ENCODE data around the gene NUTM2G. TPM values are rescaled to one million over a fixed set of nuclear protein-coding genes. Genes with fewer than 3 reads are reported as not detected.
"Not testable (repeated sequence)": the region's sequence is repeated elsewhere in the genome, so short reads cannot be mapped to it uniquely, and the experiment has no call there.

Gene NUTM2G
- total and polyA plus RNA-seq, 4 experiments from 2014 or later: 0.08 TPM; not detected in 3

DNA sequence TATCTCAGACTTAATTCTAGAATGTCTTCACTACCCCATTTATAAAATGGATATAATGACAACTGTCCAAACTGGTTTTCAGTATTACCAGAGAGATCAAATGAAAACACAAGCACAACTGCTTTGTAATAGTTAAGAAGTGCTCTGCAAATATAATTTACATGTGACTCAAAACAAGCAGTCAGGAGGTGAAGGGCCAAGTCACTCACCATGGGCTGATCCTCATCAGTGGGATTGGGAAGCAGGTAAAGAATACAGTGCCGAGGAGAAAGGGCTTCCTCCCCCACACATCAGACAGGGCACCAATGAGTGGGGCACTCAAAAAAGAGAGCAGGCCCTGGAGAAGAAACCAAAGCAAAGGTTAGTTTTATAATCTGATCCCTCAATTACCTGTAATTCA, 20.7 kb downstream of the NUTM2G start:
- H3K4me1 ChIP-seq (ENCODE audit: insufficient read depth, low read length); H3K4me3 Mint-ChIP-seq; CTCF ChIA-PET (ENCODE audit: partially characterized antibody); H3K4me3 ChIP-seq (ENCODE audit: low read length in 2 of 2); H3K27me3 Mint-ChIP-seq; POLR2A ChIA-PET (ENCODE audit: partially characterized antibody); DNase-seq; intact Hi-C loops (cut with micrococcal nuclease); H3K4me1 Mint-ChIP-seq; H3K36me3 ChIP-seq (ENCODE audit: insufficient read depth, low read length); H3K27ac ChIP-seq (ENCODE audit: low read depth, low read length); H3K9me3 ChIP-seq (ENCODE audit: control insufficient read depth in 1 of 2, low read length in 2 of 2); H3K9me3 Mint-ChIP-seq; H3K27me3 ChIP-seq (ENCODE audit: insufficient read depth, low read length): not testable (repeated sequence)
- peak overlapping the region in 1 of 7 donors; percentile 29 for H3K27ac Mint-ChIP-seq
- H3K36me3 Mint-ChIP-seq: peaks cover 9 to 17% of the 10 kb centered on the region in 2 donors

GRCh38 chr9:96950539-96950938, 21.9 kb downstream of the NUTM2G start:
- H3K4me3 Mint-ChIP-seq; H3K27ac ChIP-seq (ENCODE audit: low read depth, low read length); H3K36me3 ChIP-seq (ENCODE audit: insufficient read depth, low read length); intact Hi-C loops (cut with micrococcal nuclease); H3K9me3 Mint-ChIP-seq; H3K27me3 ChIP-seq (ENCODE audit: insufficient read depth, low read length); H3K4me1 Mint-ChIP-seq; POLR2A ChIA-PET (ENCODE audit: partially characterized antibody); DNase-seq; H3K27me3 Mint-ChIP-seq; H3K4me3 ChIP-seq (ENCODE audit: low read length in 2 of 2); CTCF ChIA-PET (ENCODE audit: partially characterized antibody); H3K4me1 ChIP-seq (ENCODE audit: insufficient read depth, low read length); H3K9me3 ChIP-seq (ENCODE audit: control insufficient read depth in 1 of 2, low read length in 2 of 2); H3K27ac Mint-ChIP-seq: not testable (repeated sequence)
- H3K36me3 Mint-ChIP-seq: peaks cover 9 to 17% of the 10 kb centered on the region in 2 donors

DNA sequence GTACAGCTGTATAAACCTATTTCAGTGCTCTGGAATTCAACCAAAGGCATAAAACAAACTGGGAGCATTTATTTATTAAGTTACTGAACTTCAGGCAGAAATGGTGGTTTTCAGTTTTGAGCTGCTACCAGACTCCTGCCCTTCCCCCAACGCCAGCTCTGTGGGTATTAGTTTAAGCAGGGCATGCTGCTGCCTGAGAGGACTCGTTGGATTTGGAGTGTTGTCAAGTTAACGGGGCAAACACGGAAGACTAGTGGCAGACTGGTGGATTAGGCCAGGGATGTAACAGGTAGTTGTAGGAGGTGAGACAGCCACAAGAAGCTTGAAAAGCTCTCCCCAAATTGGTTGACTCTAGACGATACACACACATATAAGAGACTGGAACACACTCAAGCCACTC, 38.9 kb downstream of the NUTM2G start:
- H3K27ac ChIP-seq (ENCODE audit: low read depth, low read length); CTCF ChIA-PET (ENCODE audit: partially characterized antibody); DNase-seq; H3K9me3 ChIP-seq (ENCODE audit: control insufficient read depth in 1 of 2, low read length in 2 of 2); H3K27me3 ChIP-seq (ENCODE audit: insufficient read depth, low read length); H3K9me3 Mint-ChIP-seq; H3K4me3 ChIP-seq (ENCODE audit: low read length in 2 of 2); POLR2A ChIA-PET (ENCODE audit: partially characterized antibody); H3K4me3 Mint-ChIP-seq; intact Hi-C loops (cut with micrococcal nuclease); H3K36me3 ChIP-seq (ENCODE audit: insufficient read depth, low read length); H3K27me3 Mint-ChIP-seq; H3K4me1 Mint-ChIP-seq; H3K4me1 ChIP-seq (ENCODE audit: insufficient read depth, low read length); H3K27ac Mint-ChIP-seq: not testable (repeated sequence)
- peaks cover 5 to 10% of the 10 kb centered on the region in 2 donors for H3K36me3 Mint-ChIP-seq

GRCh38 chr9:96972552-96972951, 43.9 kb downstream of the NUTM2G start:
- H3K27ac ChIP-seq (ENCODE audit: low read depth, low read length); DNase-seq; H3K27me3 Mint-ChIP-seq; intact Hi-C loops (cut with micrococcal nuclease); H3K9me3 ChIP-seq (ENCODE audit: control insufficient read depth in 1 of 2, low read length in 2 of 2); POLR2A ChIA-PET (ENCODE audit: partially characterized antibody); H3K4me3 ChIP-seq (ENCODE audit: low read length in 2 of 2); H3K4me1 ChIP-seq (ENCODE audit: insufficient read depth, low read length); H3K36me3 ChIP-seq (ENCODE audit: insufficient read depth, low read length); H3K27me3 ChIP-seq (ENCODE audit: insufficient read depth, low read length); H3K9me3 Mint-ChIP-seq; CTCF ChIA-PET (ENCODE audit: partially characterized antibody); H3K36me3 Mint-ChIP-seq: not testable (repeated sequence)
- H3K27ac Mint-ChIP-seq: peak overlapping the region in 5 of 7 donors; percentile 8 to 90 (median 31)
- peaks cover 13 to 34% (median 27%) of the 10 kb centered on the region in 4 donors for H3K4me1 Mint-ChIP-seq
- peak overlapping the region in 2 of 8 donors; percentile 19 to 63 for H3K4me3 Mint-ChIP-seq

DNA sequence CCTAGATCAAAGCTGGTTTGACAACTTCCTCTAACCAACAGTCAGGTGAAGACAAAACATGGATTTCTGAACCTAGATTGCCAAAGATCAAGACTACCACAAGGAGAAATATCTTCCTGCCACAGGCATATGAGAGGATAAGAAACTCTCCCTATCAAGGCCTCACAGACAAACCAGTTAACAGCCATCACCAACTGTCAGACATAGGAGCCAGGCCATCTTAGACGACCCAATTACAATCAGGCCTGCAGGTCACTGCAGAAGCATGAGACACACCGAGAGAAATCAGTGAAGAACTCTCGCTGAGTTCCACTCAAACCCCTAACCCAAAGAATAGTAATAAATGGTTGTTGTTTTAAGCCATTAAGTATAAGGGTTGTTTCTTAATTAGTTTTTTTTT, 45.4 kb downstream of the NUTM2G start:
- H3K27me3 Mint-ChIP-seq; H3K27me3 ChIP-seq (ENCODE audit: insufficient read depth, low read length); DNase-seq; POLR2A ChIA-PET (ENCODE audit: partially characterized antibody); H3K4me1 ChIP-seq (ENCODE audit: insufficient read depth, low read length); H3K36me3 ChIP-seq (ENCODE audit: insufficient read depth, low read length); H3K9me3 ChIP-seq (ENCODE audit: control insufficient read depth in 1 of 2, low read length in 2 of 2); H3K27ac ChIP-seq (ENCODE audit: low read depth, low read length); H3K4me3 ChIP-seq (ENCODE audit: low read length in 2 of 2); H3K36me3 Mint-ChIP-seq; CTCF ChIA-PET (ENCODE audit: partially characterized antibody); H3K9me3 Mint-ChIP-seq; intact Hi-C loops (cut with micrococcal nuclease): not testable (repeated sequence)
- peak overlapping the region in 1 of 8 donors; percentile 35 for H3K4me3 Mint-ChIP-seq
- peaks cover 16 to 43% (median 29%) of the 10 kb centered on the region in 4 donors for H3K4me1 Mint-ChIP-seq
- H3K27ac Mint-ChIP-seq: peak overlapping the region in 2 of 7 donors; percentile 22 to 37

DNA sequence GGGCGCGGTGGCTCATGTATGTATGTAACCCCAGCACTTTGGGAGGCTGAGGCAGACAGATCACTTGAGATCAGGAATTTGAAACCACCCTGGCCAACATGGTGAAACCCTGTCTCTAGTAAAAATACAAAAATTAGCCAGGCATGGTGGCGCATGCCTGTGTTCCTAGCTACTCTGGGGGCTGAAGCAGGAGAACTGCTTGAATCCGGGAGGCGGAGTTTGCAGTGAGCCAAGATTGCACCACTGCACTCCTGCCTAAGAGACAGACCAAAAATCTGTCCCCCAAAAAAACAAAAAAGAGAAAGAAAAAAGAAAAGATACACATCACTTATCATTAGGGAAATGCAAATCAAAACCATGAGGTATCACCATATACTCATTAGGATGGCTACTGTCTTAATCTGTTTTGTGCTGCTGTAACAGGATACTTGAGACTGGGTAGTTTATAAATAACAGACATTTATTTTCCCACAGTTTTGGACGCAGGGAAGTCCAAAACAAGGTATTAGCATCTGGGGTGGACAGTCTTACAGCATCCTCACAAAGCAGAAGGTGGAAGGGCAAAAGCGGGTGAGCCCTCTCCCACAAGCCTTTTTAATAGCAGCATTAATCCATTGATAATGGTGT, 55.0 kb downstream of the NUTM2G start:
- H3K36me3 ChIP-seq (ENCODE audit: insufficient read depth, low read length); H3K9me3 Mint-ChIP-seq; H3K27ac Mint-ChIP-seq; H3K36me3 Mint-ChIP-seq; CTCF ChIA-PET (ENCODE audit: partially characterized antibody); H3K27ac ChIP-seq (ENCODE audit: low read depth, low read length); DNase-seq; intact Hi-C loops (cut with micrococcal nuclease); H3K4me1 ChIP-seq (ENCODE audit: insufficient read depth, low read length); H3K27me3 ChIP-seq (ENCODE audit: insufficient read depth, low read length); H3K27me3 Mint-ChIP-seq; POLR2A ChIA-PET (ENCODE audit: partially characterized antibody); H3K4me3 Mint-ChIP-seq; H3K9me3 ChIP-seq (ENCODE audit: control insufficient read depth in 1 of 2, low read length in 2 of 2); H3K4me3 ChIP-seq (ENCODE audit: low read length in 2 of 2): not testable (repeated sequence)
- peaks cover 10 to 32% (median 19%) of the 10 kb centered on the region in 4 donors for H3K4me1 Mint-ChIP-seq

DNA sequence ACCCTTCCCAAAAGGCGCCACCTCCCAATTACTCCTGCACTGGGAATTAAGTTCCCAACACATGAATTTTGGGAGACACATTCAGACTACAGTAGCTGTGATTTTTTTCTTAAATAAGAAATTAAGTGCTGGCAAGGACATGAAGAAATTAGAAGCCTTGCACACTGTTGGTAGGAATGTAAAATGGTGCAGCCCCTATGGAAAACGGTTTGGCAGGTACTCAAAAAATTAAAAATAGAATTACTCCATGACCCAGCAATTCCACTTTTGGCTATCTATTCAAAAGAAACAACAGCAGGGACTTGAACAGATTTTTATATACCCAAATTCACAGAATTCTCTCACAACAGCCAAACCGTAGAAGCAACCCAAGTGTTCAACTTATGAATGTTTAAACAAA, 55.5 kb downstream of the NUTM2G start:
- POLR2A ChIA-PET (ENCODE audit: partially characterized antibody); H3K27me3 ChIP-seq (ENCODE audit: insufficient read depth, low read length); H3K27me3 Mint-ChIP-seq; H3K27ac ChIP-seq (ENCODE audit: low read depth, low read length); DNase-seq; H3K9me3 Mint-ChIP-seq; H3K4me3 Mint-ChIP-seq; intact Hi-C loops (cut with micrococcal nuclease); H3K4me1 ChIP-seq (ENCODE audit: insufficient read depth, low read length); H3K36me3 Mint-ChIP-seq; CTCF ChIA-PET (ENCODE audit: partially characterized antibody); H3K27ac Mint-ChIP-seq; H3K4me3 ChIP-seq (ENCODE audit: low read length in 2 of 2); H3K9me3 ChIP-seq (ENCODE audit: control insufficient read depth in 1 of 2, low read length in 2 of 2); H3K36me3 ChIP-seq (ENCODE audit: insufficient read depth, low read length): not testable (repeated sequence)
- peaks cover 10 to 33% (median 20%) of the 10 kb centered on the region in 4 donors for H3K4me1 Mint-ChIP-seq

DNA sequence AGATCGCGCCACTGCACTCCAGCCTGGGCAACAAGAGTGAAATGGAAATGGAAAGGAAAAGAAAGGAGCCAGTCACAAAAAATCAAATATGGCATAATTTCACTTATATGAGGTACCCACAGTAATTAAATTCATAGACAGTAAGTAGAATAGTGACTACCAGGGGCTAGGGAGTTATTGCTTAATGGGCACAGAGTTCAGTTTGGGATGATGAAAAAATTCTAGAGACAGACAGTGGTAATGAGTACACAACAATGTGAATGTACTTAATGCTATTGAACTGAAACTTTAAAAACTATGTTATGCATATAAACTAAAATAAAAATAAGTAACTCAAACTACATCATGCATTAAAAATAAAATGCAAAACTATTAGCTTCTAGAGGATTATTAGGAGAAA, 56.2 kb downstream of the NUTM2G start:
- H3K36me3 ChIP-seq (ENCODE audit: insufficient read depth, low read length); H3K27me3 ChIP-seq (ENCODE audit: insufficient read depth, low read length); H3K9me3 ChIP-seq (ENCODE audit: control insufficient read depth in 1 of 2, low read length in 2 of 2); H3K36me3 Mint-ChIP-seq; H3K4me1 ChIP-seq (ENCODE audit: insufficient read depth, low read length); CTCF ChIA-PET (ENCODE audit: partially characterized antibody); H3K4me3 ChIP-seq (ENCODE audit: low read length in 2 of 2); POLR2A ChIA-PET (ENCODE audit: partially characterized antibody); H3K27me3 Mint-ChIP-seq; H3K27ac ChIP-seq (ENCODE audit: low read depth, low read length); DNase-seq; H3K9me3 Mint-ChIP-seq; H3K4me3 Mint-ChIP-seq; intact Hi-C loops (cut with micrococcal nuclease); H3K27ac Mint-ChIP-seq: not testable (repeated sequence)
- H3K4me1 Mint-ChIP-seq: peaks cover 8 to 32% (median 18%) of the 10 kb centered on the region in 4 donors
